Measurements from ENCODE around the gene LRRTM4.

DNA sequence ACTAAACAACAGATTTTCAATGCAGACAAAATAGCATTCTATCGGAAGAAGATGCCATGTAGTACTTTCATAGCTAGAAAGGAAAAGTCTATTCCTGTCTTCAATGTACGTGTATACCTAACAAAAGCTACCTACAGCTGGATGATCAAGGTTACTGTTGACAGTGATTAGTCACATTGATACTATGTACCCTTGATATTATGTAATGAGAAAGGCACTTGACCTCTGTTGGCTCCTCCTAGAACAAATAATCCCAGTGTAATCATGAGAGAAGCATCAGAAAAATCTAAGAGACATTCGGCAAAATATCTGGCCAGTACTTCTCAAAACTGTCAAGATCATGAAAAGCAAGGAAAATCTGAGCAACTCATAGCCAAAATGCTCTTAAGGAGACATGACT lies 44.4 kb upstream of the LRRTM4 start:
- TF ChIP-seq POLR2AphosphoS5 (IDR thresholded peaks at IDR 0.05; ENCODE audit: low read depth, low read length) (no peak), TCF7L2 (IDR thresholded peaks at IDR 0.05; ENCODE audit: low read depth, low read length) (no peak)
- TF ChIP-seq, protein P1, sequence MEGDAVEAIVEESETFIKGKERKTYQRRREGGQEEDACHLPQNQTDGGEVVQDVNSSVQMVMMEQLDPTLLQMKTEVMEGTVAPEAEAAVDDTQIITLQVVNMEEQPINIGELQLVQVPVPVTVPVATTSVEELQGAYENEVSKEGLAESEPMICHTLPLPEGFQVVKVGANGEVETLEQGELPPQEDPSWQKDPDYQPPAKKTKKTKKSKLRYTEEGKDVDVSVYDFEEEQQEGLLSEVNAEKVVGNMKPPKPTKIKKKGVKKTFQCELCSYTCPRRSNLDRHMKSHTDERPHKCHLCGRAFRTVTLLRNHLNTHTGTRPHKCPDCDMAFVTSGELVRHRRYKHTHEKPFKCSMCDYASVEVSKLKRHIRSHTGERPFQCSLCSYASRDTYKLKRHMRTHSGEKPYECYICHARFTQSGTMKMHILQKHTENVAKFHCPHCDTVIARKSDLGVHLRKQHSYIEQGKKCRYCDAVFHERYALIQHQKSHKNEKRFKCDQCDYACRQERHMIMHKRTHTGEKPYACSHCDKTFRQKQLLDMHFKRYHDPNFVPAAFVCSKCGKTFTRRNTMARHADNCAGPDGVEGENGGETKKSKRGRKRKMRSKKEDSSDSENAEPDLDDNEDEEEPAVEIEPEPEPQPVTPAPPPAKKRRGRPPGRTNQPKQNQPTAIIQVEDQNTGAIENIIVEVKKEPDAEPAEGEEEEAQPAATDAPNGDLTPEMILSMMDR (IDR thresholded peaks at IDR 0.05) = no peak
- TF ChIP-seq, protein P2, sequence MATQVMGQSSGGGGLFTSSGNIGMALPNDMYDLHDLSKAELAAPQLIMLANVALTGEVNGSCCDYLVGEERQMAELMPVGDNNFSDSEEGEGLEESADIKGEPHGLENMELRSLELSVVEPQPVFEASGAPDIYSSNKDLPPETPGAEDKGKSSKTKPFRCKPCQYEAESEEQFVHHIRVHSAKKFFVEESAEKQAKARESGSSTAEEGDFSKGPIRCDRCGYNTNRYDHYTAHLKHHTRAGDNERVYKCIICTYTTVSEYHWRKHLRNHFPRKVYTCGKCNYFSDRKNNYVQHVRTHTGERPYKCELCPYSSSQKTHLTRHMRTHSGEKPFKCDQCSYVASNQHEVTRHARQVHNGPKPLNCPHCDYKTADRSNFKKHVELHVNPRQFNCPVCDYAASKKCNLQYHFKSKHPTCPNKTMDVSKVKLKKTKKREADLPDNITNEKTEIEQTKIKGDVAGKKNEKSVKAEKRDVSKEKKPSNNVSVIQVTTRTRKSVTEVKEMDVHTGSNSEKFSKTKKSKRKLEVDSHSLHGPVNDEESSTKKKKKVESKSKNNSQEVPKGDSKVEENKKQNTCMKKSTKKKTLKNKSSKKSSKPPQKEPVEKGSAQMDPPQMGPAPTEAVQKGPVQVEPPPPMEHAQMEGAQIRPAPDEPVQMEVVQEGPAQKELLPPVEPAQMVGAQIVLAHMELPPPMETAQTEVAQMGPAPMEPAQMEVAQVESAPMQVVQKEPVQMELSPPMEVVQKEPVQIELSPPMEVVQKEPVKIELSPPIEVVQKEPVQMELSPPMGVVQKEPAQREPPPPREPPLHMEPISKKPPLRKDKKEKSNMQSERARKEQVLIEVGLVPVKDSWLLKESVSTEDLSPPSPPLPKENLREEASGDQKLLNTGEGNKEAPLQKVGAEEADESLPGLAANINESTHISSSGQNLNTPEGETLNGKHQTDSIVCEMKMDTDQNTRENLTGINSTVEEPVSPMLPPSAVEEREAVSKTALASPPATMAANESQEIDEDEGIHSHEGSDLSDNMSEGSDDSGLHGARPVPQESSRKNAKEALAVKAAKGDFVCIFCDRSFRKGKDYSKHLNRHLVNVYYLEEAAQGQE (IDR thresholded peaks at IDR 0.05; ENCODE audit: insufficient read depth in 1 of 2, low read depth in 2 of 2, low read length in 1 of 2) = no peak
